WTC11 (cell line): ENCODE measurements around the gene YES1. TPM values are rescaled to one million over a fixed set of nuclear protein-coding genes. Genes with fewer than 3 reads are reported as not detected.

Experiments
- ATAC-seq: fragments of 200-7000 bp; cut with Tn5 transposase; 2 replicates; pipeline ENCODE4 v1.10.0; 2021; ENCODE audit warnings: mild to moderate bottlenecking, moderate library complexity
- CTCF ChIA-PET: fragments of 300-600 bp; sonication (Branson Sonifier 250); formaldehyde crosslinking; loops from one replicate; lab custom pipeline; 2021; ENCODE audit warnings: antibody characterized with exemption; lab: Charles Lee
- POLR2A ChIA-PET: fragments of 350-600 bp; sonication (Branson Sonifier 250); formaldehyde crosslinking; loops from one replicate; lab custom pipeline; 2021; ENCODE audit warnings: antibody characterized with exemption; lab: Charles Lee
- DNase-seq: peaks from one replicate; pipeline ENCODE4 v3.0.0; 2021; ENCODE audit warnings: low spot score
- H3K27ac Mint-ChIP-seq: 2 replicates; pipeline ENCODE4 v1.8.0; 2021; ENCODE audit warnings: mixed read lengths
- H3K27me3 Mint-ChIP-seq: 2 replicates; pipeline ENCODE4 v1.8.0; 2021; ENCODE audit warnings: low read depth, mild to moderate bottlenecking, moderate library complexity, mixed read lengths
- H3K36me3 Mint-ChIP-seq: 2 replicates; pipeline ENCODE4 v1.8.0; 2021; ENCODE audit warnings: mixed read lengths
- H3K4me1 Mint-ChIP-seq: 2 replicates; pipeline ENCODE4 v1.8.0; 2022; ENCODE audit warnings: mixed read lengths
- H3K4me3 Mint-ChIP-seq: 2 replicates; pipeline ENCODE4 v1.8.0; 2021; ENCODE audit warnings: mild to moderate bottlenecking, moderate library complexity, mixed read lengths
- H3K9me3 Mint-ChIP-seq: 2 replicates; pipeline ENCODE4 v1.8.0; 2021; ENCODE audit warnings: mixed read lengths
- CBFB ChIP-seq: sonication (generic); formaldehyde crosslinking; IDR thresholded peaks from 2 replicates; pipeline ENCODE4 v1.8.1; 2022; ENCODE audit warnings: mild to moderate bottlenecking, low read depth, missing genetic modification reagents
- CREM ChIP-seq: sonication (generic); formaldehyde crosslinking; IDR thresholded peaks from 2 replicates; pipeline ENCODE4 v1.8.1; 2022; ENCODE audit warnings: mild to moderate bottlenecking, missing genetic modification reagents, moderate library complexity
- ETV6 ChIP-seq: sonication (generic); formaldehyde crosslinking; IDR thresholded peaks from 2 replicates; pipeline ENCODE4 v1.8.1; 2022; ENCODE audit warnings: mild to moderate bottlenecking, missing genetic modification reagents
- FOXJ3 ChIP-seq: sonication (generic); formaldehyde crosslinking; IDR thresholded peaks from 2 replicates; pipeline ENCODE4 v1.9.0; 2021; ENCODE audit warnings: missing genetic modification reagents, mild to moderate bottlenecking, borderline replicate concordance
- GABPB1 ChIP-seq: sonication (generic); formaldehyde crosslinking; IDR thresholded peaks from 2 replicates; pipeline ENCODE4 v1.8.1; 2023; ENCODE audit warnings: mild to moderate bottlenecking, missing genetic modification reagents
- GRHL2 ChIP-seq: fragments of 250-450 bp; sonication (Bioruptor Pico); IDR thresholded peaks from 2 replicates; pipeline ENCODE4 v1.8.0; 2022; ENCODE audit warnings: mild to moderate bottlenecking, moderate library complexity; ENCODE audit not compliant: insufficient replicate concordance, severe bottlenecking
- HMGA2 ChIP-seq: fragments of 250-450 bp; sonication (Bioruptor Pico); IDR thresholded peaks from 2 replicates; pipeline ENCODE4 v1.4.0; 2021; ENCODE audit warnings: mild to moderate bottlenecking, moderate library complexity
- KAT7 ChIP-seq: sonication (generic); formaldehyde crosslinking; IDR thresholded peaks from 2 replicates; pipeline ENCODE4 v1.8.1; 2023; ENCODE audit warnings: missing genetic modification reagents, mild to moderate bottlenecking, borderline replicate concordance
- NFYB ChIP-seq: sonication (generic); formaldehyde crosslinking; conservative IDR thresholded peaks from 2 replicates; pipeline ENCODE4 v1.8.0; 2022; ENCODE audit warnings: low read depth, missing genetic modification reagents
- PRRX2 ChIP-seq: fragments of 250-450 bp; sonication (Bioruptor Pico); IDR thresholded peaks from 2 replicates; pipeline ENCODE4 v1.8.0; 2021; ENCODE audit warnings: mild to moderate bottlenecking
- SMAD3 ChIP-seq: sonication (generic); formaldehyde crosslinking; IDR thresholded peaks from 2 replicates; pipeline ENCODE4 v1.8.0; 2022; ENCODE audit warnings: missing genetic modification reagents, mild to moderate bottlenecking, borderline replicate concordance
- SOX15 ChIP-seq: fragments of 250-450 bp; sonication (Bioruptor Pico); IDR thresholded peaks from 2 replicates; pipeline ENCODE4 v1.9.0; 2021; ENCODE audit warnings: mild to moderate bottlenecking
- STAT6 ChIP-seq: sonication (generic); formaldehyde crosslinking; conservative IDR thresholded peaks from 2 replicates; pipeline ENCODE4 v1.8.1; 2023; ENCODE audit warnings: mild to moderate bottlenecking, low read depth, missing genetic modification reagents, moderate library complexity
- TEAD4 ChIP-seq: sonication (generic); formaldehyde crosslinking; IDR thresholded peaks from 2 replicates; pipeline ENCODE4 v1.8.0; 2022; ENCODE audit warnings: mild to moderate bottlenecking, missing genetic modification reagents
- USF2 ChIP-seq: sonication (generic); formaldehyde crosslinking; IDR thresholded peaks from 2 replicates; pipeline ENCODE4 v1.8.1; 2023; ENCODE audit warnings: mild to moderate bottlenecking, missing genetic modification reagents, moderate library complexity
- ZBTB21 ChIP-seq: sonication (generic); formaldehyde crosslinking; IDR thresholded peaks from 2 replicates; pipeline ENCODE4 v1.8.1; 2023; ENCODE audit warnings: mild to moderate bottlenecking, missing genetic modification reagents, borderline replicate concordance
- ZNF121 ChIP-seq: sonication (generic); formaldehyde crosslinking; IDR thresholded peaks from 2 replicates; pipeline ENCODE4 v1.8.0; 2023; ENCODE audit warnings: missing genetic modification reagents
- ZNF232 ChIP-seq: sonication (generic); formaldehyde crosslinking; IDR thresholded peaks from 2 replicates; pipeline ENCODE4 v1.8.0; 2022; ENCODE audit warnings: mild to moderate bottlenecking, missing genetic modification reagents
- ZNF263 ChIP-seq: sonication (generic); formaldehyde crosslinking; IDR thresholded peaks from 2 replicates; pipeline ENCODE4 v1.8.1; 2022; ENCODE audit warnings: low read depth, mild to moderate bottlenecking, moderate library complexity, missing genetic modification reagents
- ZNF396 ChIP-seq: fragments of 250-450 bp; sonication (Bioruptor Pico); IDR thresholded peaks from 2 replicates; pipeline ENCODE4 v1.8.0; 2021; ENCODE audit warnings: mild to moderate bottlenecking, moderate library complexity, borderline replicate concordance
- ZNF416 ChIP-seq: fragments of 250-450 bp; sonication (Bioruptor Pico); IDR thresholded peaks from 2 replicates; pipeline ENCODE4 v1.9.0; 2021; ENCODE audit warnings: mild to moderate bottlenecking, inconsistent platforms
- total RNA-seq: library from RNA; stranded (reverse); gene quantifications from 3 replicates; pipeline ENCODE4 v1.2.3, GENCODE V29; 2021
- TF ChIP-seq, protein P1 (sequence below): sonication (generic); formaldehyde crosslinking; IDR thresholded peaks from 2 replicates; pipeline ENCODE4 v1.8.1; 2022; ENCODE audit warnings: low read depth, missing genetic modification reagents, borderline replicate concordance
- TF ChIP-seq, protein P2 (sequence below): fragments of 250-450 bp; sonication (Bioruptor Pico); IDR thresholded peaks from 2 replicates; pipeline ENCODE4 v1.9.0; 2021; ENCODE audit warnings: mild to moderate bottlenecking
- TF ChIP-seq, protein P3 (sequence below): sonication (generic); formaldehyde crosslinking; IDR thresholded peaks from 2 replicates; pipeline ENCODE4 v1.8.0; 2023; ENCODE audit warnings: mild to moderate bottlenecking, missing genetic modification reagents
- TF ChIP-seq, protein P4 (sequence below): sonication (generic); formaldehyde crosslinking; IDR thresholded peaks from 2 replicates; pipeline ENCODE4 v1.8.1; 2022; ENCODE audit warnings: low read depth, mild to moderate bottlenecking, moderate library complexity, missing genetic modification reagents, borderline replicate concordance
- TF ChIP-seq, protein P5 (sequence below): sonication (generic); formaldehyde crosslinking; IDR thresholded peaks from 2 replicates; pipeline ENCODE4 v1.8.0; 2022; ENCODE audit warnings: mild to moderate bottlenecking, missing genetic modification reagents

Gene YES1
- total RNA-seq, 1 experiment from 2014 or later = 113 TPM

DNA sequence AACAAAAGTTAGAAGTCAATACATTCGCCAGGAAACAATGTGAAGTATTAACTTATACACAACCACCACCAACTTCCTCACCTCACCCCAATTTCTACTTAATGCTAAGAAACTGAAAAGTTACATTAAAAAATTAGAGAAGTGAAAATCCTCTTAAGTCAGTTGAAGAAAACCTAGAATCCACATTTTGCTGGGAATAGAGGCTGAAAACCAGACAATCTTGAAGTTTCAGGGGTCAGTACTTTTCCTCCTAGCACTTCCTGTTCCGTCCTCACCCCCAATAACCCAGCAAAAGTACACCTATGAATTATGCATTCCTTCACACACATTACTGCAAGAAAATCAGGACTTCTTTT, 6.3 kb downstream of the YES1 start:
- POLR2A ChIA-PET = no interaction called here
- Mint-ChIP-seq H3K4me1 (peaks cover 48% of the 10 kb centered on the region), H3K27ac (no peak overlapping the region), H3K27me3 (no peaks in the 10 kb centered on the region), H3K36me3 (no peaks in the 10 kb centered on the region)
- no peak for ATAC-seq
- CTCF ChIA-PET = interaction anchor here (2.0 kb wide), 1 partner anchor 25 kb away, joined by 5 read pairs; no protein-coding TSS in a partner anchor
- TF ChIP-seq GABPB1 (CRISPR knock-in tag) = no peak
- TF ChIP-seq, protein P1, sequence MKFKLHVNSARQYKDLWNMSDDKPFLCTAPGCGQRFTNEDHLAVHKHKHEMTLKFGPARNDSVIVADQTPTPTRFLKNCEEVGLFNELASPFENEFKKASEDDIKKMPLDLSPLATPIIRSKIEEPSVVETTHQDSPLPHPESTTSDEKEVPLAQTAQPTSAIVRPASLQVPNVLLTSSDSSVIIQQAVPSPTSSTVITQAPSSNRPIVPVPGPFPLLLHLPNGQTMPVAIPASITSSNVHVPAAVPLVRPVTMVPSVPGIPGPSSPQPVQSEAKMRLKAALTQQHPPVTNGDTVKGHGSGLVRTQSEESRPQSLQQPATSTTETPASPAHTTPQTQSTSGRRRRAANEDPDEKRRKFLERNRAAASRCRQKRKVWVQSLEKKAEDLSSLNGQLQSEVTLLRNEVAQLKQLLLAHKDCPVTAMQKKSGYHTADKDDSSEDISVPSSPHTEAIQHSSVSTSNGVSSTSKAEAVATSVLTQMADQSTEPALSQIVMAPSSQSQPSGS (CRISPR knock-in tag) = no peak
- TF ChIP-seq, protein P2, sequence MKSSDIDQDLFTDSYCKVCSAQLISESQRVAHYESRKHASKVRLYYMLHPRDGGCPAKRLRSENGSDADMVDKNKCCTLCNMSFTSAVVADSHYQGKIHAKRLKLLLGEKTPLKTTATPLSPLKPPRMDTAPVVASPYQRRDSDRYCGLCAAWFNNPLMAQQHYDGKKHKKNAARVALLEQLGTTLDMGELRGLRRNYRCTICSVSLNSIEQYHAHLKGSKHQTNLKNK (CRISPR knock-in tag) = no peak
- no peak for TF ChIP-seq KAT7 (CRISPR knock-in tag)
- TF ChIP-seq ZNF263 (CRISPR knock-in tag) = no peak
- TF ChIP-seq HMGA2 (CRISPR knock-in tag) = no peak
- TF ChIP-seq ZNF232 (CRISPR knock-in tag) = no peak
- TF ChIP-seq, protein P3, sequence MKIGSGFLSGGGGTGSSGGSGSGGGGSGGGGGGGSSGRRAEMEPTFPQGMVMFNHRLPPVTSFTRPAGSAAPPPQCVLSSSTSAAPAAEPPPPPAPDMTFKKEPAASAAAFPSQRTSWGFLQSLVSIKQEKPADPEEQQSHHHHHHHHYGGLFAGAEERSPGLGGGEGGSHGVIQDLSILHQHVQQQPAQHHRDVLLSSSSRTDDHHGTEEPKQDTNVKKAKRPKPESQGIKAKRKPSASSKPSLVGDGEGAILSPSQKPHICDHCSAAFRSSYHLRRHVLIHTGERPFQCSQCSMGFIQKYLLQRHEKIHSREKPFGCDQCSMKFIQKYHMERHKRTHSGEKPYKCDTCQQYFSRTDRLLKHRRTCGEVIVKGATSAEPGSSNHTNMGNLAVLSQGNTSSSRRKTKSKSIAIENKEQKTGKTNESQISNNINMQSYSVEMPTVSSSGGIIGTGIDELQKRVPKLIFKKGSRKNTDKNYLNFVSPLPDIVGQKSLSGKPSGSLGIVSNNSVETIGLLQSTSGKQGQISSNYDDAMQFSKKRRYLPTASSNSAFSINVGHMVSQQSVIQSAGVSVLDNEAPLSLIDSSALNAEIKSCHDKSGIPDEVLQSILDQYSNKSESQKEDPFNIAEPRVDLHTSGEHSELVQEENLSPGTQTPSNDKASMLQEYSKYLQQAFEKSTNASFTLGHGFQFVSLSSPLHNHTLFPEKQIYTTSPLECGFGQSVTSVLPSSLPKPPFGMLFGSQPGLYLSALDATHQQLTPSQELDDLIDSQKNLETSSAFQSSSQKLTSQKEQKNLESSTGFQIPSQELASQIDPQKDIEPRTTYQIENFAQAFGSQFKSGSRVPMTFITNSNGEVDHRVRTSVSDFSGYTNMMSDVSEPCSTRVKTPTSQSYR = no peak
- TF ChIP-seq ZNF396 = no peak
- TF ChIP-seq TEAD4 (CRISPR knock-in tag) = no peak
- TF ChIP-seq PRRX2 (CRISPR knock-in tag) = no peak
- TF ChIP-seq ZNF416 = no peak
- no peak for TF ChIP-seq USF2
- no peak for TF ChIP-seq STAT6
- TF ChIP-seq, all 79 proteins: peak for 0
- Mint-ChIP-seq H3K9me3 (no peaks in the 10 kb centered on the region), H3K4me3 (no peak overlapping the region)
- DNase-seq = no peak

- CTCF ChIA-PET = interaction anchor here (2.0 kb wide), 1 partner anchor 25 kb away, joined by 5 read pairs; no protein-coding TSS in a partner anchor
- POLR2A ChIA-PET = no interaction called here
- Mint-ChIP-seq H3K27me3 (no peaks in the 10 kb centered on the region), H3K27ac (no peak overlapping the region), H3K4me1 (peaks cover 43% of the 10 kb centered on the region), H3K9me3 (no peaks in the 10 kb centered on the region), H3K36me3 (no peaks in the 10 kb centered on the region), H3K4me3 (no peak overlapping the region)
- ATAC-seq (no peak), DNase-seq (no peak)
- TF ChIP-seq CBFB (CRISPR knock-in tag) = no peak
- TF ChIP-seq, protein P4, sequence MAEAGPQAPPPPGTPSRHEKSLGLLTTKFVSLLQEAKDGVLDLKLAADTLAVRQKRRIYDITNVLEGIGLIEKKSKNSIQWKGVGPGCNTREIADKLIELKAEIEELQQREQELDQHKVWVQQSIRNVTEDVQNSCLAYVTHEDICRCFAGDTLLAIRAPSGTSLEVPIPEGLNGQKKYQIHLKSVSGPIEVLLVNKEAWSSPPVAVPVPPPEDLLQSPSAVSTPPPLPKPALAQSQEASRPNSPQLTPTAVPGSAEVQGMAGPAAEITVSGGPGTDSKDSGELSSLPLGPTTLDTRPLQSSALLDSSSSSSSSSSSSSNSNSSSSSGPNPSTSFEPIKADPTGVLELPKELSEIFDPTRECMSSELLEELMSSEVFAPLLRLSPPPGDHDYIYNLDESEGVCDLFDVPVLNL (CRISPR knock-in tag) = no peak
- TF ChIP-seq SMAD3 (CRISPR knock-in tag) = no peak
- TF ChIP-seq SOX15 (CRISPR knock-in tag) = no peak
- TF ChIP-seq, protein P5, sequence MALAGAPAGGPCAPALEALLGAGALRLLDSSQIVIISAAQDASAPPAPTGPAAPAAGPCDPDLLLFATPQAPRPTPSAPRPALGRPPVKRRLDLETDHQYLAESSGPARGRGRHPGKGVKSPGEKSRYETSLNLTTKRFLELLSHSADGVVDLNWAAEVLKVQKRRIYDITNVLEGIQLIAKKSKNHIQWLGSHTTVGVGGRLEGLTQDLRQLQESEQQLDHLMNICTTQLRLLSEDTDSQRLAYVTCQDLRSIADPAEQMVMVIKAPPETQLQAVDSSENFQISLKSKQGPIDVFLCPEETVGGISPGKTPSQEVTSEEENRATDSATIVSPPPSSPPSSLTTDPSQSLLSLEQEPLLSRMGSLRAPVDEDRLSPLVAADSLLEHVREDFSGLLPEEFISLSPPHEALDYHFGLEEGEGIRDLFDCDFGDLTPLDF = no peak
- no peak for TF ChIP-seq FOXJ3 (CRISPR knock-in tag)
- TF ChIP-seq ZNF121 (CRISPR knock-in tag) = no peak
- no peak for TF ChIP-seq ZBTB21
- no peak for TF ChIP-seq NFYB (CRISPR knock-in tag)
- no peak for TF ChIP-seq ETV6 (CRISPR knock-in tag)
- TF ChIP-seq GRHL2 (CRISPR knock-in tag) = no peak
- no peak for TF ChIP-seq CREM (CRISPR knock-in tag)
- no peak for TF ChIP-seq ZNF416
Observed at GRCh38 chr18:805008-805754, 6.9 kb downstream of the YES1 start.
